ENCODE measurements around the gene GBX1.

The GBX1 gene

GRCh38 chr7:151114151-151115090, 53.1 kb downstream of the GBX1 start:
- no peak for DNase-seq (ENCODE audit: low read depth)

- no peak for DNase-seq (ENCODE audit: low read depth)
Observed at GRCh38 chr7:151113344-151114150, 53.9 kb downstream of the GBX1 start.

DNA sequence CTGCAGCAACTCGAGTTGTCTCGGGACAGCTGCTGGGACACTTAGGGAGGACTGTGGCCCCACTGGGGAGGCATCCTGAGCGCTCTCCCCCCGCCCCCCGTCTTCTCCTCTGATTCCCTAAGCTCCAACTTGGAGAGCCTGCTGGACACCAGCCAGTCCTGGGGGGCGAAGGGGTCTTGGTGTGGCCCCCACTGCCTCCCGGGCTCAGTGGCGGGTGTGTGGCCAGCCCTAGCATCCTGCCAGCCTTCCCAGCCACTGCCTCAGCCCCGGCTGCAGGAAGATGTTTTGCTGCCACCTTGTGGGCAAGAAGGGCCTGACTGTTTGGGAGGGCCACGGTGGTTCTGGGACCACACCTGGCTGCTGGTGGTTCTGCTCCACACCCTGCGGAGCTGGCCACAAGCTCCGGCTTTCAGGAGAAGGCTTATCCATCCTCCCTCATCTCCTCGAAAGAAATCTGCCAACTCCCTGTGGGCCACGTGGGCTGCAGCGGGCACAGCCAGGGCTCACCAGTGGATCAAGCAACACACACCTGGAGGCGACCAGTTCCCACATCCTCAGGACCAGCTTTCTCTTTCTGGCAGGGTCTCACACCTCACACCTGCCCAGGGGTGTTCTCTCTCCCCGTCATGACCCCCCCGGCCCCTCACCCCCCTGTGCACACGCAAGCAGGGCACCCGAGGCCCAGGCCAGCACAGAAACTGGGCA, 56.4 kb downstream of the GBX1 start:
- DNase-seq (ENCODE audit: low read depth), result peak; percentile 62

DNA sequence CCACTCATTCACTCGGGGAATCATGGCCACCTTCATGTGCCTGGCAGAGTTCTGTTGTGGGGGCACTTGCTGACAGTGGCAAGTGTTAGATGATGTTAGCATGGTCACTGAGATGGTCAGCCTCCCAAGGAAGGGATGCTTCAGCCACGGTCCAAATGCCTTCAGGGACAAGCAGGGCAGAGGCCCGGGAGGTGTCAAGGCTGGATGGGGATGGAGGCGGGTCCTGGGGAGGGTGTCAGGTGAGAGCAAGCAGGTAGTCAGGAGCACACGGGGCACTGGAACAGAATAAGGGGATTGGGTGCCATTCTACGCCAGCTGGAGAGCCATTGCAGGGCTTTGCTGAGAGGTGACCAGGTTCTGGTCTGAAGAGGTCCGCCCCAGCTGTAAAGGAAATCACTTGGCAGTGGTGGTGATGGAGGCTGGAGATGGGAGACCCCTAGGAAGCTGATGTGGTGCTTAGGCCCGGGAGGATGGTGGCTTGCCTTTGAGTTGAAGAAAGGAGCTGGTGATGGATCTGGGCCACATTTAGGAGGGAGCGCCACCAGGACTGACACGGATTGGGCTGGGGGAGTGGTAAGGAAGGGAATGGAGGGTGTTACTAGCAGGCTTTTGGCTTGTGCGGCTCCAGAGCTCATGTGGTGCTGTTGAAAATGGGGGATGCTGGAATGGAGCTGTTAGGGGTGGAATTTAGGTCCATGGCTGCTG, 57.1 kb downstream of the GBX1 start:
- no peak for DNase-seq (ENCODE audit: low read depth)

DNA sequence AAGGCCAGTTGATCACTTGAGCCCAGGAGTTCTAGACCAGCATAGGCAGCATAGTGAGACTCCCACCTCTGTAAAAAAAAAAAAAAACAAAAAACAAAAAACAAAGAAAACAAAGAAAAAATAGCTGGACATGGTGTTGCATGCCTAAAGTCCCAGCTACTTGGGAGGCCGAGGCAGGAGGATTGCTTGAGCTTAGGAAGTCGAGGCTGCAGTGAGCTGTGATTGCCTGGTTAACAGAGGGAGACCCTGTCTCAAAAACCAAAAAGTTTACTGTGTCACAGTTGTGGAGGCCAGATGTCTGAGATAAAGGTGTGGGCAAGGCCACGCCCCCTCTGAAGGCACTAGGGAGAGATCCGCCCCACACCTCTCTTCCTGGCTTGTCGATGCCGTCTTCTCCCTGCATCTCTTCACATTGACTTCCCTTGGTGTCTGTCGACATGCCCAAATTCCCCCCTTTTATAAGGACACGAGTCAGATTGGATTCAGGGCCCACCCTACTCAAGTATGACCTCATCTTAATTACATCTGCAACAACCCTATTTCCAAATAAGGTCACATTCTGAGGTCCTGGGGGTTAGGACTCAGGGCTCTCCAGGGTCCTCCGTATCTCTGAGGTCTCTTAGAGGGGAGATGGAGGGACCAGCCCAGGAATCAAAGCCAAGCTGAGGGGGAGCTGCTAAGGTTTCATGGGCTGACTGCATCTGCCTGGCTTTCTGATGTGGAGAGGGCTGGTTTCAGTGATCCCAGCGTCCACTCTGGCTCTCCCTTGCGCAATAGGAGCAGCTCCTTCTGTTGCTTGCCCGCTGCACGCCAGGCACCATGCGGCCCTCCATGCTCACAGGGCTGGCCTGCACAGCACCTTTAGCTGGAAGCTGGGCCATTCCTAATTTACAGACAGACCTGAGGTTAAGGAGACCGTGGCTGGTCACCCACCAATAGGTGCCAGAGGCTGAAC, 58.1 kb downstream of the GBX1 start:
- no peak for DNase-seq (ENCODE audit: low read depth)

DNA sequence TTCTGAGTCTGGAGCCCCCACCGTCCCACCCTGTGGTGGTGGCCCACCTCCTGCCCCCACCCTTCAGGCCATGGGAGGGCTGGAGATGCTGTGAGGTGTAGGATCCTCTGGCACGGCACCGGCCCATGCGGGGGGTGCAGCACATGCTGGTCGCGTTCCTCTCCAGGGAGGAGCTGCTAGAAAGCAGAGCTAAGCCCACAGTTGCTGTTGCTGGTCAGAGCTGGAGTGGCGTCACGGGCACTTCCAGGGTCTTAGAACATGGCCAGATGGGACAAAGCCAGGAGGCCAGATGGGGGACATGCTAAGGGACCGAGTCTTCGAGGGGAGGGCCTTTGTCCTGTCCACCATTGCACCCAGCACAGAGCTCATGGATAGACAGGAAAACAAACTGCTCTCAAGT, 59.6 kb downstream of the GBX1 start:
- DNase-seq (ENCODE audit: low read depth), result no peak

GRCh38 chr7:151104411-151105235, 62.9 kb downstream of the GBX1 start:
- DNase-seq (ENCODE audit: low read depth), result no peak

GRCh38 chr7:151103973-151104372, 63.5 kb downstream of the GBX1 start:
- DNase-seq (ENCODE audit: low read depth), result no peak

- DNase-seq (ENCODE audit: low read depth), result no peak
Observed at GRCh38 chr7:151102991-151103390, 64.5 kb downstream of the GBX1 start.

DNA sequence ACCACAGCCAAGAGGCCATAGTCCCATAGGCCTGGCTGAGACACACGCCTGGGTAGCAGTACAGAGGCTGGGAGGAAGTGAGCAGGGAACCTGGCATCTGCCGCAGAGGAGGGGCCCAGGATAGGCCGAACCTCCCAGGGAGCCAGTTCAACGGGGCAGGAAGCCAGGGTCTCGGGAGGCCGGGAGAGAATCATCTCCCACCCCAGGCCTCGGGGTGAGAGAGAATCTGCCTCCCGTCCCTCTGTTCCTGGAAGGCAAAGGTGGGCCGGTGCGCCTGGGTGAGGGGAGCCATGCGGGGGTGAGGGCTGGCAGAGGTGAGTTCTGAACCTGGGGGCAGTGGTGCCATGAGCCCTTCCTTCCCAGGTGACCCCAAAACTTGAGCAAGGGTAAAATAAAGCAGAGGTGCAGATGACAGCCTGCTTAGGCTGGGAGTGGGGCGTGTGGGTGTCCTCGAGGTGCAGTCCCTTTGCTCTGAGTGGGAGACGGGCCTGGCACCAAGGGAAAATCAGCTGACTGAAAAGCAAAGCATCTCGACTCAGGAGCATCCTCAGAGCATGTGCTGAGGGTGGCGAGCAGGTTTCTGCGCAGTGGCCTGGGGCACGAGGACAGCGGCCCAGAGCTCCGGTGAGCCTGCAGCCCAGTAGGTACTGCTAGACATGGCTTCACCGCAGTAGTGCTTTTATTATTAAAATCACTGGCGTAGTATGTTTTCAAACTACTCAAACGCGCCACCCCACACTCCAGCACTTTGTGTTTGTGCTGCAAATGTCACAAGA, 65.7 kb downstream of the GBX1 start:
- no peak for DNase-seq (ENCODE audit: low read depth)

GRCh38 chr7:151100921-151101320, 66.6 kb downstream of the GBX1 start:
- DNase-seq (ENCODE audit: low read depth), result no peak

DNA sequence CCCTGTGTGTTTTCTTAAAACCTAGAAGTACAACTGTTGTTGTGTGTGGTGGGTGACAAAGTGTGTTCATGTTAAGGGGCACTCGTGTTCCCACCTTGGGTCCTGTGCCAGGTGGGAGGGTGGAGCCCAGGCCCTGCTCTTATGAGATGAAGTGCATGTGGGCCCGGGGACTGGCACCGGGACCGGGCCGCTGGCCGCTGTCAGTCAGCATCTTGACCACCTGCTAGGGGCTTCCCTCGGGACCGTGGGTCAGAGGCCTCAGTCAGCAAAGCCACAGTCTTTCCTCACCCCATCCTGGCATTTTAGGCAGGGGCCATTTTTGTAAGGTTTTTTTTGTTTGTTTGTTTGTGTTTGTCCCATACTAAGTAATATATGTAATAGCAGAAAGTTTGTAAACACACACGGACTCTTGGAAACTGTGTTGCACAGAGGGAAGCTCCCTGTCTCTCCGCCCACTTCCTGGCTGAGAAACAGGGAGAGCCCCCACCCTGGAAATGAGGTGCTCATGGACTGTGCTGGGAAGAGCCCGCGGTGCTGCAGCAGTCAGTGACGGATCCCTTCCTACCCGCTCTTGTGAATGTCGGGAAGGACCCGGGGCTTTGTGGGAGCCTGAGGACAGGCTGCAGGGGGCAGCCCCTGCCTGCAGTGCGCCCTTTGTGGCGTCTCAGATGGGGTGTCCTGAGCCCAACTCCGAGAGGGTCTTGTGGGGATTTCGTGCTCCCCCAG, 67.8 kb downstream of the GBX1 start:
- DNase-seq (ENCODE audit: low read depth), result no peak
